HG03108 (cell line): ENCODE measurements around the gene KIFC3.
"Not testable (repeated sequence)": the region's sequence is repeated elsewhere in the genome, so short reads cannot be mapped to it uniquely, and the experiment has no call there.

Experiments used
- ATAC-seq: cut with Tn5 transposase; IDR thresholded peaks from one replicate; pipeline ENCODE4 v1.9.1; 2021; ENCODE audit warnings: moderate library complexity; ENCODE audit not compliant: unreplicated experiment

KIFC3 gene, protein sequence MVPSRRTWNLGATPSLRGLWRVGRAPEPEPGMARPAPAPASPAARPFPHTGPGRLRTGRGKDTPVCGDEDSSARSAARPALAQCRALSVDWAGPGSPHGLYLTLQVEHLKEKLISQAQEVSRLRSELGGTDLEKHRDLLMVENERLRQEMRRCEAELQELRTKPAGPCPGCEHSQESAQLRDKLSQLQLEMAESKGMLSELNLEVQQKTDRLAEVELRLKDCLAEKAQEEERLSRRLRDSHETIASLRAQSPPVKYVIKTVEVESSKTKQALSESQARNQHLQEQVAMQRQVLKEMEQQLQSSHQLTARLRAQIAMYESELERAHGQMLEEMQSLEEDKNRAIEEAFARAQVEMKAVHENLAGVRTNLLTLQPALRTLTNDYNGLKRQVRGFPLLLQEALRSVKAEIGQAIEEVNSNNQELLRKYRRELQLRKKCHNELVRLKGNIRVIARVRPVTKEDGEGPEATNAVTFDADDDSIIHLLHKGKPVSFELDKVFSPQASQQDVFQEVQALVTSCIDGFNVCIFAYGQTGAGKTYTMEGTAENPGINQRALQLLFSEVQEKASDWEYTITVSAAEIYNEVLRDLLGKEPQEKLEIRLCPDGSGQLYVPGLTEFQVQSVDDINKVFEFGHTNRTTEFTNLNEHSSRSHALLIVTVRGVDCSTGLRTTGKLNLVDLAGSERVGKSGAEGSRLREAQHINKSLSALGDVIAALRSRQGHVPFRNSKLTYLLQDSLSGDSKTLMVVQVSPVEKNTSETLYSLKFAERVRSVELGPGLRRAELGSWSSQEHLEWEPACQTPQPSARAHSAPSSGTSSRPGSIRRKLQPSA

DNA sequence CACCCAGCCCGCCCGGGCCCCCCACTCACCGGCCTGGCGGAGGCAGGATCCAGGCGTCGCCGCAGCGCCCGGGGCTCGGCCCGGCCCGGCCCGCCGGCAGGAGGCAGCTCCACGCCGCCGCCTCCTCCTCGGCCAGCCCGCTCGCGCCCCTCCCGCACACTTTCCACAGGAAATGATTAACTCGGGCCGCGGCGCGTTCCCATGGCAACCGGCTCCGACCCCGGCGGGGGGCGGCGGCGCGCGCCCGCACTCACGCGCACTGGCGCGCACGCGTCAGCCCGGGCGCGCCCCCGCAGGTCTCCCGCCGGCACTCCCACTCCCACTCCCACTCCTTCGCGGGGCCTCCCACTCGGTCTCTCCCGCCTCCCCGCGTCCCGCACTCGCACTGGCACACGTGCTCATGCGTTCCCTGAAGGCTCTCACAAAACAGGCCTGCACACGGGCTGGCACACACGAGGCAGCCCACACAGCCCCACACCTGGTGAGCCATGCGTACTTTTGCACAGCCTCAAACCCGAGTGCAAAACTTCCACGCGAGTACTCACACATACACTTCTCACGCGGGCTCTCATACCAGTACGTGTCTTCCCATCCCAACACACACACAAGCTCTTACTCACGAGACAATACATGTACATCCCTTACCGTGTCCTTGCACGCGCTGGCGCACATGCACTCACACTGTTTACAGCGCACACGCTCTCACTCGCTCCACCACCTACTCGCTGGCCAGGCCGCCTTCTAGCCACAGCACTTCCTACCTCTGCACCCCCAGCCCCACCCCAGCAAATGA lies at the start of gene KIFC3:
Gene KIFC3 (minus strand): TSS at position 151 of the 793 bp plus-strand sequence. CDS start 4,248 bp downstream, outside the sequence.
- ATAC-seq: no peak

DNA sequence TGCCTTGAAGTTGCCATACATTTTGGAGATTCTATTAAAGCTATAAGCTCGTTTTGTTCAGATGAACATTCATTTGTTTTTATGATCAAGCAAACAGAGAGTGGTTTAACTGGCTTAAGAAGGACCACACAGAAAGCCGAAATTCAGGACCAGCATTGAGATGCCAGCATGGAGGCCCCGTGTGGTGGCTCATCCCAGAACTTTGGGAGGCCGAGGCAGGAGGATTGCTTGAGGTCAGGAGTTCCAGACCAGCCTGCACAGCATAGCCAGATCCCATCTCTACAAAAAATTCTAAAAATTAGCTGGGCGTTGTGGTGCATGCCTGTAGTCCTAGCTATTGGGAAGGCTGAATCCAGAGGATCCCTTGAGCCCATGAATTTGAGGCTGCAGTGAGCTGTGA lies 45.9 kb upstream of the KIFC3 start:
- ATAC-seq: no peak

DNA sequence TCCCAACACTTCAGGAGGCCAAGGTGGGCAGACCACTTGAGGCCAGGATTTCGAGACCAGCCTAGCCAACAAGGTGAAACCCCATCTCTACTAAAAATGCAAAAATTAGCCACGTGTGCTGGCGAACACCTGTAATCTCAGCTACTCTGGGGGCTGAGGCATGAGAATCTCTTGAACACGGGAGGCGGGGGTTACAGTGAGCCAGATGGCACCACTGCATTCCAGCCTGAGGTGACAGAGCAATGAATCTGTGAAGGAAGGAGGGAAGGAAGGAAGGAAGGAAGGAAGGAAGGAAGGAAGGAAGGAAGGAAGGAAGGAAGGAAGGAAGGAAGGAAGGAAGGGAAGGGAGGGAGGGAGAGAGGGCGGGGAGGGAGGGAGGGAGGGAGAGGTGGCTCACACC lies 44.6 kb upstream of the KIFC3 start:
- not testable (repeated sequence) for ATAC-seq

DNA sequence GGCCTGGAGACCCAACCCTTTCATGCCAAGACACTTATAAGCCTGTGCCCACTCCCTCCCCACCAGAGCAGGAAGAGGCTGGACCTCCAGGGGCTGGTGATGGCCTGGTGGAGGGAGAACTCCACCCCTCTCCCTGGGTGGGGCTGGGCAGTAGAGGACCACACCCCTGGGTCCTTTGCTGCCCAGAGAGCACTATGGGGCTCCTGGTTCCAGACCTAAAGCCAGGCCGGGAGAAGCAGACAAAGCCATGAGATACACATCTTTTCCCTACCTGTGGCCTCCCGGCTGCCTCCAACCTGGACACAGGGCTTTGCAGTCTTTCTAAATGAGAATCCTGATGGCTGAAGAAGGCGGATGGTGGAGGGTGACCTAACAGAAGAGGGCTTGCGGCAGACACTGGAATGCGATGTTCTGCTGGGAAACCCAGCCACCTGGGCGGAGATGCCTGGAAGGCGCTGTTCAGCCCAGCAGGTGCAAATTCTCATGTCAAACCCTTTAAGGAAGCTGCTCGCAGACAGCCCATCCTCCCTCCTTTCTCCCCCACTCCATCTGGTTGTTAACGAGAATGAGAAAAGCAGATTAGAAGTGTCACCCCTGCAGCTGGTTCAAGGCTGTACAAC lies 43.9 kb upstream of the KIFC3 start:
- no peak for ATAC-seq

DNA sequence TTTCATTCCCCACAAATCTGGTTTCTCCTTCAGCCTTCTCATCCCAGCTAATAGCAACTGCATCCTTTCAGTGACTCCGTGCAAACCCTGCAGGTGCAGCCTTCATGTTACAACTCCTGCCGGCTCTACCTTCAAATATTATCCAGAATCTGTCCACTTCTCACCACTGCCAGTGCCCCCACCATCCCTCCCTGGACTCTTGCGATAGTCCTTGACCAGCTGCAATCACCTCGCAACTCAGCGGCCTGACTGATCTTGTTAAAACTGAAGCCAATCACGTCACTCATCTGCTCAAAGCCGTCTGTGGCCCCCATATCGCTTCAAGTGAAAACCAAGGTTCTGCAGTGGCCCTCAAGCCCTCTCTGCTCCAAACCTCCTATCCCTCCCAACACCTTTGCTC lies 42.8 kb upstream of the KIFC3 start:
- no peak for ATAC-seq

DNA sequence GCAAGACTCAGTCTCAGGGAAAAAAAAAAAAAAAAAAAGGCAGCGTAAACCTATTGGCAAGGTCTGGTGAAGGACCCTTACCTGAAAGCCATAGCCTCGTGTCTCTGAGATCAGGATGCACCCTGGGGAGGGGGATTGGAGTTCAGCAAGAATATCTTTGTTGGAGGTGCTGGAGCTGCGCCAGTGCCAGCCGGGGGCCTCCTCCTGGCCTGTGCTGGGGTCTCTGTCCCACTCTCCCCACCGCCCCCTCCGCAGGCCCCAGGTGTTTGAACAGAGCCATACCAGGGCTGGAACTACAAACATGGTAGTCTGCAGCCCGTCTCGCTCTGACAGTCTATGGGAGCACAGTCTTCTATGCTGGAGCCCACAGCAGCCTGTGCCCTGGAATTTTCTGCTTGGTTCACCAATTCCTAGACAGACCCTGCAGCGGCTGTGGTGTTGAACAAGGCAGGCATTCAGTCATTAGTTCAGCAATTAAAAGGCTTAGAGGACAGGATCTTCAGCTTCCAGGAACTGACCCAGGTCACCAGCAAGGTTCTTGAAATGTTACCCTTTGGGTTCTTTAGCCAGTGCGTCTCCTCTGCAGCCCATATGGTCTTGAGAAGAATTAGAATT lies 42.2 kb upstream of the KIFC3 start:
- no peak for ATAC-seq

DNA sequence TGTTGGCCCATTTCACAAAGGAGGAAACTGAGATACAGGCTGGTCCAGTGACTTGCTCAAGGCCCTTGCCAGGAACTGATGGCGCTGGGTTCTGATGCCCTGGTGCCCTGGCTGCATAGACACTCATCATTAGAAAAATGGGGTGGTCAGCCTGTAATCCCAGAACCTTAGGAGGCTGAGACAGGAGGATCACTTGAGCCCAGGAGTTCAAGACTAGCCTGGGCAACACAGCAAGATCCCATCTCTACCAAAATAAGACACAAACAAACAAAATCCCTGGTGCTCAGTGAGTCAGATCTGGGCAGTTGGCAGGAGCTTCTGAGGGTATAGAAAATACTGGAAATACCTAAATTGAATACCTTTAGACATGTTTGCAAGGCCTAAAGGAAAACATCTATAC lies 41.1 kb upstream of the KIFC3 start:
- ATAC-seq: no peak

DNA sequence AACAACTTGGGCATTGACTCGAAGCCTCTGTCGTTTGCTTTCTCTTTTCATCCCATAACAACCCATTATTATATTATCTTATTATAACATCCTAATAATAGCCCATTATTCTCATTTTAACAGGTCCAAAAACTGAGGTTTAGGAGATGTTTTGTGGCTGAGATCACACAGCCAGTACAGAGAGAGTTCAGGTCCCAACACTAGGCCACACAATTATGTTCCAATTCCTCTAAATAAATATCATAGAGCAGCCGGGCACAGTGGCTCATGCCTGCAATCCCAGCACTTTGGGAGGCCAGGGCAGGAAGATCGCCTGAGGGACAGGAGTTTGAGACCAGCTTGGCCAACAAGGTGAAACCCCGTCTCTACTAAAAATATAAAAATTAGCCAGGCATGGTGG lies 40.3 kb upstream of the KIFC3 start:
- ATAC-seq: no peak

DNA sequence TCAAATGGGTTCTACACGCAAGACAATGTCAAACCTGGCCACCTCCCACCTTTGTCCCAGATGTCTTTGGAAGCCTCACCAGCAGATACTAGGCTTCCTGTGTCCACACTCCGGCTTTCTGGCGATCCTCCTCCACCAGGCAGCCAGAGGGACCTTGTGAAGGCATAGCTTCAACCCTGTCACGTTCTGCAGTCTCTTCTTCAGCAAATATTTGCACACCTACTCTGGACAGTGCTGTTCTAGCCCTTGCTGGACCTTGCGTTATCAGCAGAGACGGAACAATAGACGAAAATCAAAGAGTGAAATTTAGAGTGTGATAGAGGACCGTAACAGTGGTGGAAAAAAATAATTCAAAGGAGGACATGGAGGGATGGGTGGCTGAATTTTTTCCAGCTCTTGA lies 38.5 kb upstream of the KIFC3 start:
- no peak for ATAC-seq

DNA sequence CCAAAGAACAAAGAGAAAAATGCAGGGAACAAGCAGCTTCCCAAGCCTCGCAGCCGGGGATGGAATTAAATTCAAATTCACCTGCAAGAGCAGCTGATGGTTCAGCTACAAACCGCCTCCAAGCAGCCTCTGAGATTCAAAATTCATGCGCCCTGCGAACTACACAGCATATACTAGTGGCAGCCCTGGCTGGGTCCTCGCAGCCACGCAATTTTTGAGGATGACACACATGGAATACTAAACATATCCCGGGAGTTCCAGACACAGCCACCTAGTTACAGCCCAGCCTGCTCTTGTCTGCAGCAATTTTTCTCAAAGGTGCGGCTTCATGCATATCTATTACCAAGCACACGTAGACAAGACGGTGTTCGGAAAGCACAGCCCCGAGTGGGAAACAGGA lies 35.9 kb upstream of the KIFC3 start:
- no peak for ATAC-seq

DNA sequence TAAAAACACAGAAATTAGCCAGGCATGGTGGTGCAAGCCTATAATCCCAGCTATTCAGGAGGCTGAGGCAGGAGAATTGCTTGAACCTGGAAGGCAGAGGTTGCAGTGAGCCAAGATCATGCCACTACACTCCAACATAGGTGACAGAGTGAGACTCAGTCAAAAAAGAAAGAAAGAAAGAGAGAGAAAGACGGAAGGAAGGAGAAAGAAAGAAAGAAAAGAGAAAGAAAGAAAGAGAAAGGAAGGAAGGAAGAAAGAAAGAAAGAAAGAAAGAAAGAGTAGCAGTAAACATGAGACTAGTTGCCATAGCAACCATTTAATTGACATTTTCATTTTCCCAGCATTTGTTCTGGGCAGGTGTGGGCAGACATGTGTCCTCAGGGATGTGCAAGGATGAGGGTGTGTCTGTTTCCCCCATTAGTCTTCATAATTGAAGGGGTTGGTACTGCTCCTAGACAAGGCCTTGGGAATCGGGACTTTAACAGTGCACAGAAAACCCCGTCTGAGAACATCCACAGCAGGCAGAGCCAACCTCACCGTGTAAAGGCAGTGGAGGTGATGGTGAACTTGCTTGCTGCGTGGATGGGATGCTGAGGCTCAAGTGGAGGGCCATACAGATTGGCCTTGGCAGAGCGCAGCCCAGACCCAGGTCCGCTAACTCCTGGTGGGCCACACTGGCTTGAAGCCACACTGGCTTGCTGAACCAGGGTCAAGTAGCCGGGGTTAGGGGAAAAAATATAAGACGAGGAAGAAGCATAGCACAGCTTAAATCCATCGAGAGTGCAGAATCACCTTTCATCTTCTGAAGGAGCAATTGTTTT lies 35.2 kb upstream of the KIFC3 start:
- ATAC-seq: no peak

DNA sequence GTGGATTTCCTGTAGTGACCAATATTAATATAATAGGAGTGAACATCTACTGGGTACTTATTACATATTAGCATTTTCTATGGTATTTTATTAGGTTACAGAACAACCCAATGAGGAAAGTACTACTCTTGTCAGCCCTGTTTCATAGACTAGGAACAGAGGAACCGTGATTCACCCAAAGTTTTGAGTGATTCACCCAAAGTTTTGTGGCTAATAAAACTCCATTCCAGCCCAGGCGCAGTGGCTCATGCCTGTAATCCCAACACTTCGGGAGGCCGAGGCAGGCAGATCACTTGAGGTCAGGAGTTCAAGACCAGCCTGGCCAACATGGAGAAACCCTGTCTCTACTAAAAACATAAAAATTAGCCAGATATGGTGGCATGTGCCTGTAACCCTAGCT lies 33.1 kb upstream of the KIFC3 start:
- not testable (repeated sequence) for ATAC-seq

DNA sequence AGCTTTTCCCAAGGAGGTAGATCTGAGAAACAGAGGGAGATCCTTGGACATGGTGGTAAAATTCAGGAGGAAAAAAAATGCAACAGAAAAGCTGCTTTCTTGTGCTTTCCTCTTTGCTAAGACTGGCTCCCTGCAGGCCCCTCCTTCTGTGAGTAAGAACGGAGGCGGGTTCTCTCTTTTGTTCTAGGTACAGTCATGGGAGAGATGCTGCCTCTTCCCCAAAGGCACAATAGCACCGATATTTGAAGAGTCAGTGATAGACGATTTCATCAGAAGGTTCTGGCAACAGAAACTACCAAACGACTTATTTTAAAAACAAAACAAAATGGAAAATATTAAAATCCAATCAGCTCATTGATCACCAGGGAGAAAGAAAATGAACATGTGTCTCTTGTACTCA lies 32.6 kb upstream of the KIFC3 start:
- no peak for ATAC-seq

DNA sequence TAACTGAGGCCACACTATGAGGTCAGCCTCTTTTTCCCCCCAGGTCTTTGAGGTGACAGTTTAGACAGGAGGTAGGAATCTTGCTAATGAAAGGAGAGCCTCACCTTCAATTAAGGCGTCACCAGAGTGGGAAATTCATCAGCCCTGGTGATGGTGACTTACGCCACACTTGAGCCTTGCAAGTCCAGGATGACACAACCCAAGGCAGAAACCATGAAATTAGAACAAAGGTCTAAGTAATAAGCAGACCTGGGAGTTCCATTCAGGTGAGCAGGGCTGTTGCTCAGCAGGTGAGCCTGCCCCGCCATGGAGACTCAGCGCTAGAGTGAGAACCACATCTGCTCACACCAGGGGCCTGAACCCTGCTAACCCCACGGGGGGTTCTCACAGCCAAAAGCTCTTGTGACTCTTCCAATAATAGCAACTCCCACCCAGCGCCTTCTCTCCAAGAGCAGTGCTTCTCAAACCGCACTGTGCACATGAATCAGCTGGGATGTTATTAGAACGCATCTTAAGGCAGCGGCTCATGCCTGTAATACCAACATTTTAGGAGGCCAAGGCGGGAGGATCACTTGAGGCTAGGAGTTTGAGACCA lies 28.7 kb upstream of the KIFC3 start:
- no peak for ATAC-seq

DNA sequence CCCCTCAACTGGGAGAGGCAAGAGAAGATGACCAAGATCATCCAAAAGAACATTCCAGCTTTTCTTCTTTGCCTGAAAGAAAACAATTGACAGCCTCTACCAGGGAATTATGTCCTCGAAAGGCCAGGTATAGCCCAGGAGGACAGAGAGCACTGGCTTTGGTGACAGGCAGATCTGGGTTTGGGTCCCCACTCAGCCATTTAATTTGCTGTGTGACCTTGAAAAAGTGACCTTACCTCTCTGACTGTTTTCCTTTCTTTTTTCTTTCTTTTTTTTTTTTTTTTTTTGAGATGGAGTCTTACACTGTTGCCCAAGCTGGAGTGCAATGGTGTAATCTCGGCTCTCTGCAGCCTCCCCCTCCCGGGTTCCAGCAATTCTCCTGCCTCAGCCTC lies 27.7 kb upstream of the KIFC3 start:
- ATAC-seq: no peak

DNA sequence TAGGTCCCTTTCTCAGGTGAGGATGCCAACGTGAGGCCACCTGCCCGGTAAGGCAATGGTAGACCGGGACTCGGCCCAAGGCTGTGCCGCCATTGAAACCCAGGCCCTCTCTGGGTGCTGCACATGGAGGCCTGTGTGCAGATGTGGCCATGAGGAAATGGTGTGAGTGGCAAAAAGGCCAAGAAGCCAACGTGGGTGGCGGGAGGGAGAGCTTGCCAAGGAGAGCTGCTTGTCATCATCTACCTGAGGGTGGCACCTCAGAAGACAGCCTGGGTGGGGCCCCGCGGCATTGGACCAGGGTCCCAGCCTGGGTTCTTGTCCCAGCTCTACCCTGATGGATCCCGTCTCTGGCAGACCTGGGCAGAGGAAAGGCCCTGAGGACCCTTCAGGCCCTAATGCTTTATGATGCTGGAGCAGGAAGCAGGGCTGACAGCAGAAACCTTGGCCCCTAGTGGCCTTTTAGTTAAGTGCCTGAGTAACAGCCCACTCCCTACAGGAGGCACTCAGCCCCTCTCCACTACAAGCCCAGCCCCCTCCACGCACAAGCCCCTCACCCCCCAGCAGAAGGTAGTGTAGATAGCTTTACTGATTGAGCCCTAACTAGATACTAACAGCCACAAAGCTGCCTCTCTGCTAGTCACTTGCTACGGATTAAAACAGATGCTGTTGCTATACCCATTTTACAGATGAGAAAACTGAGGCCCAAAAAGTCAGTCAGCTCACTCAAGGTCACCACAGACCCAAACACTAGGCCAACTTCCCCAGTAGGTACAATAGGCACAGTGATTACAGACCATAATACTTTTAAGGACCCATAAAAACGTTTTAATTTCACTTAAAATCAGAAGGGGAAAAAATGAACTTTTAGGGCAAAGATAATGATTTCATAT lies 26.2 kb upstream of the KIFC3 start:
- ATAC-seq: no peak

DNA sequence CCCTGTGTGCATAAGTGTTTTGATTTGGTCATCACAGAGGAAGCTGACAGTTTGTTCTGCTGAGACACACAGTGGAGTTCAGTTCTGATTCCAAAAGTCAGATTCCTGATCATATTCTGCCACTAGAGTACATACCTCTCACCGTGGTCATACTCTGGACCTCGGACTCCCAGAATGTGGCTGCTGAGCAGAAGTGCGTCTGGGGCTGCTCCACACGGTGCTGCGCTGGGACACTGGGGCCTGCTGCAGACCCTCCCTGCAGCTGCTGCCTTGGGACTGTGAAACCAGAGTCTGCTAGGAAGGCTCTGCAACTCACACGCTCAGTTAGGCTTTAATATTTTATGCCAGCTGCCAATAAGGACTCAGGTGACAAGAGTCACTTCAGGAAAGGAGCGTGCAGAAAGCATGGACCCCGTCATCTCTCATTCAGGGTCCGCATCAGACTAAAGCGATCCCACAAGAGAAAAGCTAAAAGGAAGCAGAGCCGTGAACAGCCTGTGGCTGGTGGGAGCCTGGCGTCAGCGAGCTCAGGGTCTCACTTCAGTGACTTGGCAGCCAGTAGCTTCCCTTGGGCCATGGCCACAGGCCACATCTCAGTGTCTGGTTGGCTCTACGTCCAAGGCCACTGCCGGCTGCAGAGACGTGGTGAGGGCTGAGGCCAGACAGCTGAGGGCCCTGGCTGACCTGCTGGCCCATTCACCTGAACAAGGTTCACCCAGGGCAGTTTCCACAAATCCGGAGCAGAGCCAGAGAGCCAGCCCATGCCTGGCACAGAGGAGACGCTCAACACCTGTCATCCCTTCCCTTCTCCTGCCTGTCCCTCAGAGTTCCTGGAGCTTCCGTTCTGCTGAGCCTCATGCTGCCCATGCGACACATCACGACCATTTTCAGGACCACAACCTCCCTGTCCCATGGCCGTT lies 24.7 kb upstream of the KIFC3 start:
- no peak for ATAC-seq
